CD14-positive monocyte (primary cell): ENCODE measurements around the gene SH3BP4. TPM values are rescaled to one million over a fixed set of nuclear protein-coding genes. Genes with fewer than 3 reads are reported as not detected.

Experiments used
- DNase-seq, 3 donors: peaks; one replicate each; pipeline ENCODE4 v3.0.0-alpha.2; 2011 to 2022
- H2AFZ ChIP-seq: 2 replicates; pipeline ENCODE4 v1.6.0; 2012; ENCODE audit warnings: mild to moderate bottlenecking, low read depth, low read length, inconsistent platforms; ENCODE audit not compliant: insufficient read depth, poor library complexity, severe bottlenecking
- H3K27ac ChIP-seq, 2 donors: 1 replicate in 1 of 2; 2 replicates in 1 of 2; pipeline ENCODE4 v1.5.1; 2012 to 2013; ENCODE audit warnings: low read length in 2 of 2, control low read depth in 1 of 2, inconsistent platforms in 1 of 2, low read depth in 1 of 2, mild to moderate bottlenecking in 1 of 2
- H3K27me3 ChIP-seq, 2 donors: one replicate each; pipeline versions ENCODE4 v1.6.0 to v1.6.1; 2011 to 2013; ENCODE audit warnings: low read length in 2 of 2; ENCODE audit not compliant: control insufficient read depth in 2 of 2, insufficient read depth in 2 of 2
- H3K36me3 ChIP-seq, 2 donors: replicated peaks in 1 of 2; 1 replicate in 1 of 2; 2 replicates in 1 of 2; pipeline versions ENCODE4 v1.5.1 to v1.6.1; 2012 to 2013; ENCODE audit warnings: low read length in 2 of 2, control low read depth in 1 of 2, inconsistent platforms in 1 of 2, mild to moderate bottlenecking in 1 of 2; ENCODE audit not compliant: insufficient read depth in 2 of 2, control insufficient read depth in 1 of 2
- H3K4me1 ChIP-seq, 2 donors: 1 replicate in 1 of 2; 2 replicates in 1 of 2; pipeline versions ENCODE4 v1.5.1 to v1.6.1; 2012 to 2013; ENCODE audit warnings: low read length in 2 of 2, control low read depth in 1 of 2, inconsistent platforms in 1 of 2, mild to moderate bottlenecking in 1 of 2, moderate library complexity in 1 of 2; ENCODE audit not compliant: insufficient read depth in 2 of 2, control insufficient read depth in 1 of 2
- H3K4me2 ChIP-seq: replicated peaks from 2 replicates; pipeline ENCODE3; 2012; ENCODE audit warnings: low read length, moderate library complexity, mild to moderate bottlenecking; ENCODE audit not compliant: poor library complexity, severe bottlenecking; ENCODE audit errors: extremely low read depth
- H3K4me3 ChIP-seq, 3 experiments: fragments of 200-600 bp in 1 of 3; sonication (generic) in 1 of 3; replicated peaks in 1 of 3; 1 replicate in 2 of 3; 2 replicates in 1 of 3; pipeline ENCODE4 v1.5.1; 2011 to 2013; ENCODE audit warnings: low read length in 3 of 3, mild to moderate bottlenecking in 3 of 3, control low read depth in 2 of 3, low read depth in 2 of 3, inconsistent platforms in 1 of 3, moderate library complexity in 1 of 3
- H3K79me2 ChIP-seq: 2 replicates; pipeline ENCODE4 v1.6.0; 2012; ENCODE audit warnings: mild to moderate bottlenecking, control low read depth, inconsistent platforms, low read length, moderate library complexity; ENCODE audit not compliant: insufficient read depth
- H3K9ac ChIP-seq: 2 replicates; pipeline ENCODE4 v1.6.0; 2017; ENCODE audit warnings: low read length, mild to moderate bottlenecking; ENCODE audit not compliant: insufficient read depth, poor library complexity, severe bottlenecking
- H3K9me3 ChIP-seq, 2 donors: replicated peaks in 1 of 2; 1 replicate in 1 of 2; 2 replicates in 1 of 2; pipeline versions ENCODE4 v1.5.1 to v1.6.1; 2012 to 2013; ENCODE audit warnings: low read length in 2 of 2, control low read depth in 1 of 2; ENCODE audit not compliant: control insufficient read depth in 1 of 2, insufficient read depth in 1 of 2
- H4K20me1 ChIP-seq: 2 replicates; pipeline ENCODE4 v1.6.0; 2012; ENCODE audit warnings: mild to moderate bottlenecking, low read length, control low read depth, moderate library complexity; ENCODE audit not compliant: insufficient read depth
- H3K27ac Mint-ChIP-seq, 7 donors: one replicate each; pipeline ENCODE4 v1.8.0; 2020; ENCODE audit warnings: mild to moderate bottlenecking in 7 of 7, mixed read lengths in 7 of 7, moderate library complexity in 6 of 7, inconsistent platforms in 2 of 7
- H3K27me3 Mint-ChIP-seq, 3 donors: one replicate each; pipeline ENCODE4 v1.8.0; 2021 to 2022; ENCODE audit warnings: low read depth in 3 of 3, mild to moderate bottlenecking in 3 of 3, mixed read lengths in 3 of 3, moderate library complexity in 3 of 3, inconsistent platforms in 1 of 3
- H3K36me3 Mint-ChIP-seq, 2 donors: one replicate each; pipeline ENCODE4 v1.8.0; 2020; ENCODE audit warnings: mixed read lengths in 2 of 2, inconsistent platforms in 1 of 2, mild to moderate bottlenecking in 1 of 2
- H3K4me1 Mint-ChIP-seq: one replicate; pipeline ENCODE4 v1.8.0; 2020; ENCODE audit warnings: mild to moderate bottlenecking, mixed read lengths
- H3K4me3 Mint-ChIP-seq, 2 donors: one replicate each; pipeline ENCODE4 v1.8.0; 2020; ENCODE audit warnings: mild to moderate bottlenecking in 2 of 2, mixed read lengths in 2 of 2, moderate library complexity in 1 of 2
- H3K9me3 Mint-ChIP-seq, 7 donors: one replicate each; pipeline ENCODE4 v1.8.0; 2020 to 2022; ENCODE audit warnings: mixed read lengths in 7 of 7, mild to moderate bottlenecking in 6 of 7, moderate library complexity in 6 of 7, inconsistent platforms in 2 of 7
- CTCF ChIP-seq: fragments of 200-600 bp; IDR thresholded peaks from one replicate; pipeline ENCODE4 v1.8.0; 2022; ENCODE audit warnings: antibody characterized with exemption, mild to moderate bottlenecking
- WGBS: methylation state at CpG from one replicate; pipeline ENCODE4 v1.1.5; 2013; ENCODE audit warnings: missing lambda C conversion rate; ENCODE audit not compliant: insufficient coverage; 5-methylcytosine and 5-hydroxymethylcytosine counted together
- intact Hi-C, 2 donors: fragments of 100-400 bp; cut with micrococcal nuclease; formaldehyde crosslinking; loops; one replicate each; pipeline versions ENCODE4 v1.15.0 to v1.15.1; 2023
- polyA plus RNA-seq, 3 donors: library from polyadenylated mRNA; depleted of rRNA in 1 of 3; unstranded in 2 of 3; stranded (reverse) in 1 of 3; fragments of 300-500 nt in 2 of 3; fragments of >200 nt in 1 of 3; fragmentation: Illumina TruSeq in 2 of 3; gene quantifications; 1 replicate in 2 of 3; 2 replicates in 1 of 3; pipeline ENCODE4 v1.2.3, GENCODE V29; 2012 to 2021

SH3BP4 gene
- polyA plus RNA-seq, 3 donors: 0.66 to 1.6 (median 1.3) TPM

GRCh38 chr2:234970099-234970440 lies 18.3 kb downstream of the SH3BP4 start:
- Histone ChIP-seq H3K79me2 (no peaks in the 10 kb centered on the region), H3K4me2 (no peak overlapping the region), H3K9me3 (no peaks in the 10 kb centered on the region), H3K27me3 (no peaks in the 10 kb centered on the region), H3K36me3 (no peaks in the 10 kb centered on the region), H3K27ac (no peak overlapping the region), H3K4me1 (peaks cover 3 to 4% of the 10 kb centered on the region in 2 donors), H4K20me1 (no peaks in the 10 kb centered on the region), H3K4me3 (no peak overlapping the region), H2AFZ (no peak overlapping the region), H3K9ac (no peak overlapping the region)
- no peaks in the 10 kb centered on the region for H3K36me3 Mint-ChIP-seq
- DNase-seq: no peak
- H3K27ac Mint-ChIP-seq: no peak overlapping the region
- H3K4me1 Mint-ChIP-seq: peaks cover 8% of the 10 kb centered on the region
- H3K9me3 Mint-ChIP-seq: peaks cover 0 to 4% (median 0%) of the 10 kb centered on the region in 7 donors
- peaks cover 4 to 11% (median 5%) of the 10 kb centered on the region in 3 donors for H3K27me3 Mint-ChIP-seq
- no peak for TF ChIP-seq CTCF
- WGBS: 93% methylated on average over 7 of the region's 7 CpGs
- intact Hi-C loops: no loop called here
- no peak overlapping the region for H3K4me3 Mint-ChIP-seq

- Mint-ChIP-seq H3K27me3 (peaks cover 4 to 11% (median 5%) of the 10 kb centered on the region in 3 donors), H3K36me3 (no peaks in the 10 kb centered on the region), H3K27ac (no peak overlapping the region), H3K9me3 (peaks cover 0 to 4% (median 0%) of the 10 kb centered on the region in 7 donors), H3K4me1 (peaks cover 8% of the 10 kb centered on the region), H3K4me3 (no peak overlapping the region)
- H3K4me3 ChIP-seq: no peak overlapping the region
- no peaks in the 10 kb centered on the region for H3K36me3 ChIP-seq
- WGBS: 100% methylated on average over 7 of the region's 13 CpGs
- H3K79me2 ChIP-seq: no peaks in the 10 kb centered on the region
- H3K9me3 ChIP-seq: no peaks in the 10 kb centered on the region
- no peak overlapping the region for H3K27ac ChIP-seq
- intact Hi-C loops: no loop called here
- no peaks in the 10 kb centered on the region for H4K20me1 ChIP-seq
- H2AFZ ChIP-seq: no peak overlapping the region
- H3K27me3 ChIP-seq: no peaks in the 10 kb centered on the region
- no peak for DNase-seq
- no peak for TF ChIP-seq CTCF
- peaks cover 3 to 4% of the 10 kb centered on the region in 2 donors for H3K4me1 ChIP-seq
- H3K9ac ChIP-seq: no peak overlapping the region
- no peak overlapping the region for H3K4me2 ChIP-seq
Observed at GRCh38 chr2:234970477-234970882, 18.7 kb downstream of the SH3BP4 start.
